ENCODE data around the gene PPP2R5E. TPM values are rescaled to one million over a fixed set of nuclear protein-coding genes. Genes with fewer than 3 reads are reported as not detected.

The PPP2R5E gene
- polyA plus RNA-seq, 3 donors = 8.9 to 26.3 (median 15.1) TPM

DNA sequence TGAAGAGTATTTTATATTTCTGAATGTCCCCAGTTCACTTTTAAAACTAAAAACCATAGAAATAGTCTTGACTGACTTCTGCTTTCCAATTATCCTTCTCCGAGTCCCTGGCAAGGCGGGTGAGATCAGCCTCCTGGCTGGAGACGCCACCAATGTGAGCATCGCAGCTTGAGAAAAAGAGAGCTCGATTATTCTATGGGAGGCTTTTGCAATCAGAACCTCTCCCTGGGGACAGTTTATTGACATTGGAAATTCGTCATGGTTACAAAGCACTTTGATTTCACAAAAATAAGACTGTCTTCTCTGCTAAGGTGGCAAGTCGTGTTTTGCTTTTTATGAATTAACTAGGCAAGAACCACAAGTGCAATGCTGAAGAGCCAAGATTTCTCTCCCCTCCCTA, 200.8 kb downstream of the PPP2R5E start:
- H3K36me3 Mint-ChIP-seq = no peaks in the 10 kb centered on the region
- no peaks in the 10 kb centered on the region for H3K9me3 ChIP-seq (replicated peaks in 1 of 2; ENCODE audit: control insufficient read depth in 1 of 2, insufficient read depth in 1 of 2, low read length in 2 of 2)
- H3K4me1 ChIP-seq (ENCODE audit: control insufficient read depth in 1 of 2, insufficient read depth in 2 of 2, low read length in 2 of 2) = no peaks in the 10 kb centered on the region
- no peak overlapping the region for H3K4me3 ChIP-seq (replicated peaks in 1 of 3; ENCODE audit: low read depth in 2 of 3, low read length in 3 of 3)
- H3K27ac Mint-ChIP-seq = no peak overlapping the region
- H3K27me3 ChIP-seq (ENCODE audit: control insufficient read depth in 2 of 2, insufficient read depth in 2 of 2, low read length in 2 of 2) = no peaks in the 10 kb centered on the region
- H3K36me3 ChIP-seq (replicated peaks in 1 of 2; ENCODE audit: control insufficient read depth in 1 of 2, insufficient read depth in 2 of 2, low read length in 2 of 2) = no peaks in the 10 kb centered on the region
- TF ChIP-seq, protein P1, sequence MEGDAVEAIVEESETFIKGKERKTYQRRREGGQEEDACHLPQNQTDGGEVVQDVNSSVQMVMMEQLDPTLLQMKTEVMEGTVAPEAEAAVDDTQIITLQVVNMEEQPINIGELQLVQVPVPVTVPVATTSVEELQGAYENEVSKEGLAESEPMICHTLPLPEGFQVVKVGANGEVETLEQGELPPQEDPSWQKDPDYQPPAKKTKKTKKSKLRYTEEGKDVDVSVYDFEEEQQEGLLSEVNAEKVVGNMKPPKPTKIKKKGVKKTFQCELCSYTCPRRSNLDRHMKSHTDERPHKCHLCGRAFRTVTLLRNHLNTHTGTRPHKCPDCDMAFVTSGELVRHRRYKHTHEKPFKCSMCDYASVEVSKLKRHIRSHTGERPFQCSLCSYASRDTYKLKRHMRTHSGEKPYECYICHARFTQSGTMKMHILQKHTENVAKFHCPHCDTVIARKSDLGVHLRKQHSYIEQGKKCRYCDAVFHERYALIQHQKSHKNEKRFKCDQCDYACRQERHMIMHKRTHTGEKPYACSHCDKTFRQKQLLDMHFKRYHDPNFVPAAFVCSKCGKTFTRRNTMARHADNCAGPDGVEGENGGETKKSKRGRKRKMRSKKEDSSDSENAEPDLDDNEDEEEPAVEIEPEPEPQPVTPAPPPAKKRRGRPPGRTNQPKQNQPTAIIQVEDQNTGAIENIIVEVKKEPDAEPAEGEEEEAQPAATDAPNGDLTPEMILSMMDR (IDR thresholded peaks at IDR 0.05) = no peak
- H2AFZ ChIP-seq (ENCODE audit: insufficient read depth, low read depth, low read length, poor library complexity, severe bottlenecking) = no peak overlapping the region
- peaks cover 2 to 20% (median 4%) of the 10 kb centered on the region in 7 donors for H3K9me3 Mint-ChIP-seq
- no peaks in the 10 kb centered on the region for H4K20me1 ChIP-seq (ENCODE audit: insufficient read depth, low read length)
- DNase-seq = no peak
- no CpG with 5 or more reads among the region's 7 CpGs for WGBS (ENCODE audit: insufficient coverage)
- no peaks in the 10 kb centered on the region for H3K79me2 ChIP-seq (ENCODE audit: insufficient read depth, low read length)
- H3K9ac ChIP-seq (ENCODE audit: insufficient read depth, low read length, poor library complexity, severe bottlenecking) = no peak overlapping the region
- intact Hi-C loops (cut with micrococcal nuclease) = no loop called here
- peaks cover 2 to 4% (median 3%) of the 10 kb centered on the region in 3 donors for H3K27me3 Mint-ChIP-seq (ENCODE audit: low read depth in 3 of 3)
- no peak overlapping the region for H3K4me2 ChIP-seq (replicated peaks; ENCODE audit: extremely low read depth, low read length, poor library complexity, severe bottlenecking)
- no peak overlapping the region for H3K4me3 Mint-ChIP-seq
- no peaks in the 10 kb centered on the region for H3K4me1 Mint-ChIP-seq
- no peak overlapping the region for H3K27ac ChIP-seq (ENCODE audit: low read depth in 1 of 2, low read length in 2 of 2)

DNA sequence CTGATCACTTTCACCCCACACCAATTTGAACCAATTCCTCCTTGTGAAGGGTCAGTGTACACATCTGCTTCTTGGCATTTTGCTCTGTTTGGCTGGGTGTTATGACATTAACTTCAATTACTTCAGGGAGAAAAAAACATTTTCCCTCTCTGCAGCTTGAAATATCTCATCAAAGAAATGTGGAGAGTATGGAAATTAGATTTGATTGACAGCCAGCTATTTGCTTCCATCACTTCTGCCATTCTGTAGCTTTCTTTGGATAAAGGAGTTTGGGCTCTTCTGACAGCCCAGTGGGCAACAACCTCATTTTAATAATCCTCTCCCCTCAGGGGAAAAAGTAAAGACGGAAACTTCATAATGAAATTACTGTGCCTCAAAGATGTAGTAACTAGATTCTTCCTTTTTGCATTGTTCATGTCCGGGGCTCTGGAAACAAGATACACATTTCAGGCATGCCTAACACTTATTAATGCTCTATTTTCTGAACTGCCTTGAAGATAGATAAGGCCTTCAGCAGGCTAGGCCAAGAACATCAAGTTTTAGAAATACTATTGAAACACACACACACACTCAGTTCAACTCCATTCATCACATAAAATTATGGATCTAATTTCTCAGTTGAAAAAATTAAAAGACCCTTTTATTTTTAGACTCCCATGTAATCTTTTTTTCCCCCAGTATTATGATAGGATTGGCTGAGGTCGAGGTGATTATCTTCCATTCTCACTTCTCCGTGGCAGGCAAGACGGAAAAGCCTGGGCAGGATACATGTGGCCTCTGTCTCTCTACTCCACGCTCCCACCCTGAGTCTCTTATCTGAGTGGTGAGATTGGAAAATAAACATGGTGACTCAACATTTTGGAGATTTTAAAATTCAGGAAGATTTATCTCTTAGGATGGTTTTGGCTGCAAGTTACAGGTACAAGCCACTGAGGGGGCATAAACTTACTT, 214.1 kb downstream of the PPP2R5E start:
- H3K9me3 Mint-ChIP-seq = peaks cover 0 to 20% (median 12%) of the 10 kb centered on the region in 7 donors
- TF ChIP-seq, protein P1 (IDR thresholded peaks at IDR 0.05) = no peak
- Histone ChIP-seq H3K9me3 (replicated peaks in 1 of 2; ENCODE audit: control insufficient read depth in 1 of 2, insufficient read depth in 1 of 2, low read length in 2 of 2) (peaks cover 0 to 13% of the 10 kb centered on the region in 2 donors), H3K27me3 (ENCODE audit: control insufficient read depth in 2 of 2, insufficient read depth in 2 of 2, low read length in 2 of 2) (no peaks in the 10 kb centered on the region), H3K9ac (ENCODE audit: insufficient read depth, low read length, poor library complexity, severe bottlenecking) (no peak overlapping the region), H3K4me1 (ENCODE audit: control insufficient read depth in 1 of 2, insufficient read depth in 2 of 2, low read length in 2 of 2) (no peaks in the 10 kb centered on the region), H3K79me2 (ENCODE audit: insufficient read depth, low read length) (no peaks in the 10 kb centered on the region), H3K36me3 (replicated peaks in 1 of 2; ENCODE audit: control insufficient read depth in 1 of 2, insufficient read depth in 2 of 2, low read length in 2 of 2) (no peaks in the 10 kb centered on the region), H3K4me3 (replicated peaks in 1 of 3; ENCODE audit: low read depth in 2 of 3, low read length in 3 of 3) (no peak overlapping the region), H3K4me2 (replicated peaks; ENCODE audit: extremely low read depth, low read length, poor library complexity, severe bottlenecking) (no peak overlapping the region), H4K20me1 (ENCODE audit: insufficient read depth, low read length) (no peaks in the 10 kb centered on the region), H3K27ac (ENCODE audit: low read depth in 1 of 2, low read length in 2 of 2) (no peak overlapping the region), H2AFZ (ENCODE audit: insufficient read depth, low read depth, low read length, poor library complexity, severe bottlenecking) (no peak overlapping the region)
- H3K4me3 Mint-ChIP-seq = no peak overlapping the region
- no peaks in the 10 kb centered on the region for H3K4me1 Mint-ChIP-seq
- H3K27ac Mint-ChIP-seq = no peak overlapping the region
- 83% methylated on average over 2 of the region's 6 CpGs for WGBS (ENCODE audit: insufficient coverage)
- DNase-seq = no peak
- intact Hi-C loops (cut with micrococcal nuclease) = no loop called here
- no peaks in the 10 kb centered on the region for H3K27me3 Mint-ChIP-seq (ENCODE audit: low read depth in 3 of 3)
- H3K36me3 Mint-ChIP-seq = no peaks in the 10 kb centered on the region
